Liver (tissue), 9 donors: Measurements from ENCODE around the gene FXYD7. TPM values are rescaled to one million over a fixed set of nuclear protein-coding genes. Genes with fewer than 3 reads are reported as not detected.

Experiments
- DNase-seq: peaks from one replicate; pipeline ENCODE4 v3.0.0-alpha.2; 2017; ENCODE audit warnings: low spot score
- H3K27ac ChIP-seq, 2 donors: one replicate each; pipeline ENCODE4 v1.7.0; 2013; ENCODE audit warnings: inconsistent platforms in 2 of 2, low read length in 2 of 2, control low read depth in 1 of 2, low read depth in 1 of 2, mild to moderate bottlenecking in 1 of 2
- H3K27me3 ChIP-seq, 4 donors: one replicate each; pipeline versions ENCODE4 v1.6.1 to v1.7.0; 2013; ENCODE audit warnings: low read length in 3 of 4, inconsistent platforms in 1 of 4, mild to moderate bottlenecking in 1 of 4, moderate library complexity in 1 of 4; ENCODE audit not compliant: control insufficient read depth in 4 of 4, insufficient read depth in 4 of 4
- H3K36me3 ChIP-seq, 4 donors: one replicate each; pipeline versions ENCODE4 v1.6.1 to v1.7.0; 2013; ENCODE audit warnings: low read length in 3 of 4, mild to moderate bottlenecking in 3 of 4, low read depth in 1 of 4, moderate library complexity in 1 of 4; ENCODE audit not compliant: control insufficient read depth in 4 of 4, insufficient read depth in 3 of 4
- H3K4me1 ChIP-seq, 4 donors: one replicate each; pipeline versions ENCODE4 v1.6.1 to v1.7.0; 2013; ENCODE audit warnings: low read length in 3 of 4, mild to moderate bottlenecking in 3 of 4, moderate library complexity in 1 of 4; ENCODE audit not compliant: control insufficient read depth in 4 of 4, insufficient read depth in 4 of 4
- H3K4me3 ChIP-seq, 3 donors: one replicate each; pipeline versions ENCODE4 v1.6.1 to v1.7.0; 2013; ENCODE audit warnings: low read length in 3 of 3, control low read depth in 1 of 3, low read depth in 1 of 3, mild to moderate bottlenecking in 1 of 3
- H3K9ac ChIP-seq, 2 donors: one replicate each; pipeline ENCODE4 v1.7.0; 2013; ENCODE audit warnings: low read length in 2 of 2, mild to moderate bottlenecking in 2 of 2, moderate library complexity in 2 of 2, control low read depth in 1 of 2, low read depth in 1 of 2
- H3K9me3 ChIP-seq, 4 donors: one replicate each; pipeline versions ENCODE4 v1.6.1 to v1.7.0; 2013; ENCODE audit warnings: low read length in 3 of 4; ENCODE audit not compliant: control insufficient read depth in 4 of 4
- ATF3 ChIP-seq: IDR thresholded peaks from 2 replicates; pipeline ENCODE4 v1.6.1; 2016; ENCODE audit warnings: antibody characterized with exemption
- CTCF ChIP-seq: fragments of 150-350 bp; IDR thresholded peaks from 2 replicates; pipeline ENCODE4 v1.5.1; 2017; ENCODE audit warnings: improper control_type of control experiment, low read depth, low read length; ENCODE audit not compliant: missing input control
- EGR1 ChIP-seq, 2 donors: IDR thresholded peaks; 2 replicates each; pipeline ENCODE4 v1.6.1; 2016 to 2018; ENCODE audit warnings: antibody characterized with exemption in 2 of 2, low read depth in 2 of 2
- FOXA1 ChIP-seq: IDR thresholded peaks from 2 replicates; pipeline ENCODE4 v1.6.1; 2016; ENCODE audit warnings: antibody characterized with exemption
- GABPA ChIP-seq, 2 donors: IDR thresholded peaks in 1 of 2; conservative IDR thresholded peaks in 1 of 2; 2 replicates each; pipeline ENCODE4 v1.6.1; 2016; ENCODE audit warnings: antibody characterized with exemption in 2 of 2, mild to moderate bottlenecking in 1 of 2, moderate library complexity in 1 of 2
- HNF4A ChIP-seq, 2 donors: conservative IDR thresholded peaks; 2 replicates each; pipeline ENCODE4 v1.6.1; 2016; ENCODE audit warnings: antibody characterized with exemption in 2 of 2, mild to moderate bottlenecking in 2 of 2
- HNF4G ChIP-seq: IDR thresholded peaks from 2 replicates; pipeline ENCODE4 v1.6.1; 2016; ENCODE audit warnings: antibody characterized with exemption
- NR2F2 ChIP-seq: IDR thresholded peaks from 2 replicates; pipeline ENCODE4 v1.6.1; 2016; ENCODE audit warnings: antibody characterized with exemption
- RAD21 ChIP-seq, 2 donors: IDR thresholded peaks; 2 replicates each; pipeline ENCODE4 v1.6.1; 2016; ENCODE audit warnings: antibody characterized with exemption in 2 of 2, mild to moderate bottlenecking in 2 of 2
- REST ChIP-seq: IDR thresholded peaks from 2 replicates; pipeline ENCODE4 v1.6.1; 2016; ENCODE audit warnings: antibody characterized with exemption, mild to moderate bottlenecking
- RXRA ChIP-seq, 2 donors: IDR thresholded peaks; 2 replicates each; pipeline ENCODE4 v1.6.1; 2017 to 2018; ENCODE audit warnings: antibody characterized with exemption in 2 of 2, mild to moderate bottlenecking in 1 of 2
- SP1 ChIP-seq: IDR thresholded peaks from 2 replicates; pipeline ENCODE4 v1.6.1; 2018; ENCODE audit warnings: antibody characterized with exemption, mild to moderate bottlenecking
- TAF1 ChIP-seq: conservative IDR thresholded peaks from 2 replicates; pipeline ENCODE4 v1.6.1; 2016; ENCODE audit warnings: antibody characterized with exemption, mild to moderate bottlenecking
- YY1 ChIP-seq: IDR thresholded peaks from 2 replicates; pipeline ENCODE4 v1.6.1; 2016; ENCODE audit warnings: antibody characterized with exemption, mild to moderate bottlenecking
- ZBTB33 ChIP-seq: IDR thresholded peaks from 2 replicates; pipeline ENCODE4 v1.6.1; 2016; ENCODE audit warnings: antibody characterized with exemption
- WGBS: extraction: QIAGEN DNeasy Blood & Tissue Kit; methylation state at CpG from one replicate; pipeline ENCODE4 v1.1.7; 2013; 5-methylcytosine and 5-hydroxymethylcytosine counted together
- polyA plus RNA-seq, 2 donors: library from polyadenylated mRNA; stranded (reverse) in 1 of 2; unstranded in 1 of 2; fragments of 200-250 nt in 1 of 2; fragments of >200 nt in 1 of 2; fragmentation: Nextera tagmentation in 1 of 2; extraction: Ambion mirVana in 1 of 2; gene quantifications; one replicate each; pipeline versions ENCODE4 v1.2.1 to v1.2.3, GENCODE V29; 2013 to 2015
- total RNA-seq, 2 donors: library from RNA; depleted of rRNA; stranded (reverse); fragments of >200 nt; gene quantifications; one replicate each; pipeline ENCODE4 v1.2.3, GENCODE V29; 2014
- TF ChIP-seq, protein P1 (sequence below): IDR thresholded peaks from 2 replicates; pipeline ENCODE4 v1.6.1; 2016; ENCODE audit warnings: antibody characterized with exemption
- donor health status: healthy.
- donor health status: healthy.
- donor health status: healthy.
- donor health status: healthy.
- donor health status: healthy.

Gene FXYD7
- total and polyA plus RNA-seq, 4 donors = 0.08 to 0.09 TPM; not detected in 2

- WGBS = 23% methylated on average over 18 of the region's 18 CpGs
- TF ChIP-seq CTCF (no peak), REST (peak; percentile 37), HNF4G (peak; percentile 56), GABPA (IDR thresholded peaks at IDR 0.05 in 1 of 2, conservative IDR thresholded peaks at IDR 0.05 in 1 of 2) (no peak), RAD21 (IDR thresholded peaks at IDR 0.05) (no peak), NR2F2 (peak; percentile 78), TAF1 (peak; percentile 36), RXRA (IDR thresholded peaks at IDR 0.05) (peak; percentile 81 to 92), EGR1 (IDR thresholded peaks at IDR 0.05; ENCODE audit: low read depth in 2 of 2) (no peak), HNF4A (conservative IDR thresholded peaks at IDR 0.05) (peak; percentile 77 to 90), SP1 (peak; percentile 82)
- Histone ChIP-seq H3K27me3 (no peaks in the 10 kb centered on the region), H3K36me3 (no peaks in the 10 kb centered on the region), H3K9ac (peak within 1 kb of the TSS; percentile 78 to 79), H3K9me3 (no peaks in the 10 kb centered on the region), H3K27ac (peak within 1 kb of the TSS; percentile 97 to 99), H3K4me3 (peak within 1 kb of the TSS; percentile 21 to 68 (median 51)), H3K4me1 (peaks cover 18 to 54% (median 39%) of the 10 kb centered on the region in 4 donors)
- peak; percentile 68 for DNase-seq
Measured at GRCh38 chr19:35138305-35138892, 4.7 kb upstream of the FXYD7 start, which contains the start of gene FXYD1. TSS of gene FXYD1 (plus strand) at chr19:35138824. CDS start at chr19:35140080, 1,256 bp downstream.

GRCh38 chr19:35140207-35140961 lies 2.7 kb upstream of the FXYD7 start:
- Histone ChIP-seq H3K27ac (peak overlapping the region; percentile 97 to 99), H3K4me3 (peak overlapping the region; percentile 50 to 68 (median 51)), H3K36me3 (no peaks in the 10 kb centered on the region), H3K9ac (peak overlapping the region; percentile 78 to 79), H3K9me3 (no peaks in the 10 kb centered on the region), H3K4me1 (peaks cover 16 to 52% (median 38%) of the 10 kb centered on the region in 4 donors), H3K27me3 (no peaks in the 10 kb centered on the region)
- no peak for DNase-seq
- 33% methylated on average over 12 of the region's 12 CpGs for WGBS
- TF ChIP-seq SP1 (no peak), RAD21 (IDR thresholded peaks at IDR 0.05) (no peak), YY1 (no peak), REST (no peak), ZBTB33 (no peak), GABPA (IDR thresholded peaks at IDR 0.05 in 1 of 2, conservative IDR thresholded peaks at IDR 0.05 in 1 of 2) (no peak), HNF4A (conservative IDR thresholded peaks at IDR 0.05) (no peak), ATF3 (no peak), FOXA1 (no peak), HNF4G (no peak), EGR1 (IDR thresholded peaks at IDR 0.05; ENCODE audit: low read depth in 2 of 2) (no peak)
- TF ChIP-seq, protein P1, sequence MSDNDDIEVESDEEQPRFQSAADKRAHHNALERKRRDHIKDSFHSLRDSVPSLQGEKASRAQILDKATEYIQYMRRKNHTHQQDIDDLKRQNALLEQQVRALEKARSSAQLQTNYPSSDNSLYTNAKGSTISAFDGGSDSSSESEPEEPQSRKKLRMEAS = no peak
